ENCODE measurements around the gene ADGRV1.

The ADGRV1 gene

GRCh38 chr5:91154338-91154737 lies 595.7 kb downstream of the ADGRV1 start:
- DNase-seq, result no peak

DNA sequence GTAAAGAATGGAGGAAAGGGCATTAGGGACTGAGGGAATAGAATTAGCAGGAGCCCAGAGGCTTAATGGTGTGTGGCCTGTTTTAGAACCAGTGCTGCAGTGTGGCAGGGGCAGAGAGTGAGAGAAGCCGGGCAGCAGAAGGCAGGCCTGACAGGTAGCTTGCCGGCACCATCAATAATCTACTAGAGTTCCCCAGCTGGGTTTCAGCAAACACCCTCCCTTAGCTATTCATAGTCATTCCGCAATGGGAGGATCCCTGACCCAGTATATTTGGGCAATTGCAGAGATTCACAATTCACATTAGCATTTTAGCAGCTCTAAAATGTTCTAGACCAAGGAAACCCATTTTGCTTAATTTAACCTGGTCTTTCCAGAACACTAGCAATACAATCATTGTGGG lies 596.7 kb downstream of the ADGRV1 start:
- DNase-seq, result no peak

DNA sequence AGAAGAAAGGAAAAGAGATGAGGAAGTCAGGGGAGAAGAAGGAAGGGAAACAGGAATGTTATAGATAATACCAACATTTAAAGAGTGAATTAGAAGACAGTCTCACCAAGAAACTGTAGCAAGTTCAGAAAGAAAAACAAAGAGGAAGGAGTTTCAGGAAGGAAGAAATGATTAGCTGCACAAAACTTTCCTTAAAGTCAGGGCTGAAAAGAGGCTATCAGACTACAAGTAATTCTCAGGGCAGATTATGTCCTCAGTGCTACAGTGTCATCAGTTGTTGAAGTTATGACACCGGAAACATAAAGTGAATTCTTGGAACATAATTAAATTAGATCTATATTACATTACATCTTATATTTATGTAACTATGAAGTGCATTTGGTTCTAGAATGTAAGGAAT lies 597.6 kb downstream of the ADGRV1 start:
- DNase-seq, result no peak

GRCh38 chr5:91158011-91158410 lies 599.4 kb downstream of the ADGRV1 start:
- no peak for DNase-seq

- no peak for DNase-seq
These were observed 601.0 kb downstream of the ADGRV1 start for GRCh38 chr5:91159647-91160046.

GRCh38 chr5:91160714-91161285 lies 602.2 kb downstream of the ADGRV1 start:
- DNase-seq, result no peak

DNA sequence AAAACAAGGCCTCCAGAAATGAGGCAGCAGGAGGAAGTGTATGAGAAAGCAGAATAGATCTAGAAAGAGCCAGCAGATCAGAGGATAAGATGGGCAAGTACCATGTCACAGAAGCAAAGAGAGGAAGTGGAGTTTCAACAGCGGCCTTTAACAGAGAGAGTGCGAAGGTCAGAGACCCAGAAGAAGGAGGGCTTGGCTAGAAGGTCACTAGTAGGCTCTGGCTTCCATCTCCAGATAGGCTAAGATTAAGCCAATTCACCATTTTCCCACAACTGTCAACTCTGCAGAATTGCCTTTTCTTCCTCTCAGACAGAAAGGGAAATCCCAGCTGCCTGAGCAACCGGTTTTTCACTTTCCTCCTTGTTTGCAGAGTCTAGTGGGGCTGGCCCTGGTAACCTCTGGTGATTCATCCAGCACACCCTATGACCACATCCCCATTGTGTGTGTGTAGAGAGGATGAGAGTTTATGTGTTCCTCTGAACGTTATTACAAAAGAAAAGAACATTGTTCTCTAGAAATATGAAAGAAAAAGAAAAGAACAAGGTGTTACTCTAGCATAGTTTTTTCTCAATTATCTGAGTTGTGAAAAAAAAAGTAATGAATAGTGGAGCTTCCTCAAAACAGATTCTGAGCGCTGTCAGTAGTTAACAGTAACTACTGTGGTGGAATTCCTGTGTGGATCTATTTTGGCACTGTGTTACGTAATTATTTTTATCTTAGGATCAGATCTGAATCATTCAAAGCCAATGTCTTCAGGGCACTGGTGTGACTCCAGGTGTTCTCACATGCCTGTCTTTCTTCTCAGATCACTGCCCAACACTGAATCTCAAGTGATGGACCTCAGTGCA lies 604.2 kb downstream of the ADGRV1 start:
- peak; percentile 46 for DNase-seq

GRCh38 chr5:91164424-91164823 lies 605.8 kb downstream of the ADGRV1 start:
- no peak for DNase-seq

GRCh38 chr5:91166059-91166807 lies 607.6 kb downstream of the ADGRV1 start:
- DNase-seq, result no peak

- no peak for DNase-seq
These were observed 610.3 kb downstream of the ADGRV1 start for GRCh38 chr5:91168859-91169258.

GRCh38 chr5:91170266-91170665 lies 611.7 kb downstream of the ADGRV1 start:
- no peak for DNase-seq

DNA sequence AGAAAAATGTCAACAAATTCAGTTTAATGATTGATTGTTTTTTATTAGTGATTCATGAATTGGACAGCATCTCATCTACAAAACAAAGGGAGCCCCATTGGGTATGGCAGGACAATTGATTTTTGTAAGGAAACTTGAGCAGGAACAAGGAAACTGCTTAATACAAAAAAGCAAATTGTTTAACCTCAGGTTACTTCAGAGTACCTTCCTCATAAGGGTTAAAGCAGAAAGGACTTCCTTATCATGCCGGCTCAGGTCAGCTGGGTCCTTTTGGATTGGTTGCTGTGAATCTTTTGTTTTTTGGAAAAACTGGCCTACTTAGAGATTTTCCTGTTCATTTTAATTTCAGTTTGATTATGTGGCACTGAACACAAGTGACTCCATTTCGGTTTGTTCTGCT lies 612.7 kb downstream of the ADGRV1 start:
- no peak for DNase-seq

GRCh38 chr5:91174396-91174795 lies 615.8 kb downstream of the ADGRV1 start:
- DNase-seq, result no peak

DNA sequence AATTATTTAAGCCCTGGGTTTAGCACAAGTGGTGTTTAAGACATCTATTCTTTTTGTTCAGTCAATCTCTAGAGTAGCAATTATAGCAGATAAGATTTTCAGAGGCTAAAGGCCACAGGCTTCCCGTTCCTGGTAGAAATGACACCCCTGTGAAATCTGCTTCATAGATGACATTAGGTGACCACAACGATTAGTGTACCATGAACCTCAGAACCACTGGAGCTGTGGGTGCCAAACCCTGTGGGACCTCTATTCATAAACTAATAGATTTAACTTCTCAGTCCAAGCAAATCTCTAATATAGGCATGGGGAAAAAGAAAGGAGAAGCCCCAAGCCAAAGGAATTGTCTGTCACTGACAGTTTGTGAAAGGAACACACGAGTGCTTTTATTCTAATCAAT lies 617.1 kb downstream of the ADGRV1 start:
- no peak for DNase-seq

- no peak for DNase-seq
These were observed 617.9 kb downstream of the ADGRV1 start for GRCh38 chr5:91176288-91177016.

DNA sequence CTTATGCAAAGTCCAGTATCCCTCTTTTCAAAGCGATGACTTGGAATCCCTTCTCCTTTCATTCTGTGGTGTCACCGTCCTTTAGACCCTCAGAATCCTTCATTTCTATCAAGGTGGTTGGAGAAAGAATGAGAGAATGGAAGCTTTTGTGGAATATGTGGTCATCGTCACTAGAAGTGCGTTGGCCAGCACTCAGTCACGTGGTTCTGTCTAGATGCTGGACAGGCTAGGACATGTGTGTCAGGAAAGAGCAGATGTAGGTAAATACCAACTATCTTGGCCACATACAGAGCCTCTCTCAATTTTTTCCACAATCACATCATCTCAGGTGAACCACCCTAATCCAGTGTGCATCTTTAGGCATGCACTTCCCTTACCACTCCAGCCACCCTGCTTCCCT lies 618.5 kb downstream of the ADGRV1 start:
- no peak for DNase-seq

DNA sequence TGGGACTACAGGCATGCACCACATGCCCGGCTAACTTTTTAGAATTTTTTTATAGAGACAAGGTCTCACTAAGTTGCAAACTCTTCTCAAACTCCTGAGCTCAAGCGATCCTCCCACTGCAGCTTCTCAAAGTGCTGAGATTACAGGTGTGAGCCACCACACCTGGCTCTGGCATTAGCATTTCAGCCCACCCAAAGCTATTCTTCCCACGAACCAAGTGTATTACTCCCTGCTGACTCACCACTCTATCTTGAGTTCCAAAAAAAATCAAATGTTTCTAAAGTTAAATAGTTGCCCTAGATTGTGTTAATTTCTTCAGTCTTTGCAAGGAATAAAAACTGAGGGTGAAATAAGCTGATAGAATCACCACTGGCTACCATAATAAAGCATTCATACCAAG lies 619.0 kb downstream of the ADGRV1 start:
- DNase-seq, result no peak

GRCh38 chr5:91178461-91178860 lies 619.9 kb downstream of the ADGRV1 start:
- no peak for DNase-seq

DNA sequence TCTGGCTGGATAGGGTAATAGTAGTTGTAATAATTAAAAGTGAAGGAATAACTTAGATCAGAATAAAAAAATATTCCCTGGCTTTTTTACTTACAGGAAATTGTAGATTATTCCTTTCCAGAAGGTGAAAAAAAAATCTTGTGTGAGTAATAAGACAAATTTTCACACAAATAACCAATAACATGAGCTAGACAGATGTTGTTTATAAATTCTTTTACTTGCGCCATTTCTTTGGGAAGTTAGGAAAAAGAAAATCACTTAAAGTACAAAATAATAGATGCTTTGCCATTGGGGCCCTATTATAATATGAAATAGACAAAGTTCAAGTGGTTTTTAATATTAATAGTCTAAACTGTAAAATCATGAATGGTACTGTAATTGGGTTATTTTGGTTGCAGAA lies 620.4 kb downstream of the ADGRV1 start:
- no peak for DNase-seq

DNA sequence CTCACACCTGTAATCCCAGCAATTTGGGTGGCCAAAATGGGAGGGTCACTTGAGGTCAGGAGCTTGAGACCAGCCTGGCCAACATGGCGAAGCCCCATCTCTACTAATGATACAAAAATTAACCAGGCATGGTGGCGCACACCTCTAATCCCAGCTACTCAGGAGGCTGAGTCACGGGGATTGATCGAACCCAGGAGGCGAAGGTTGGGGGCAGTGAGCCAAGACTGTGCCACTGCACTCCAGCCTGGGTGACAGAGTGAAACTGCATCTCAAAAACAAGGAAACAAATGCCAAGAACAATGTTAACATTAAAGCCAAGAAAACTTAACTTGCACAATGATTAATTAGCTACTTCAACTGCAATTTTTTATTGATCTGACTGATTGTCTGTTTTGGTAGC lies 621.9 kb downstream of the ADGRV1 start:
- DNase-seq, result no peak

DNA sequence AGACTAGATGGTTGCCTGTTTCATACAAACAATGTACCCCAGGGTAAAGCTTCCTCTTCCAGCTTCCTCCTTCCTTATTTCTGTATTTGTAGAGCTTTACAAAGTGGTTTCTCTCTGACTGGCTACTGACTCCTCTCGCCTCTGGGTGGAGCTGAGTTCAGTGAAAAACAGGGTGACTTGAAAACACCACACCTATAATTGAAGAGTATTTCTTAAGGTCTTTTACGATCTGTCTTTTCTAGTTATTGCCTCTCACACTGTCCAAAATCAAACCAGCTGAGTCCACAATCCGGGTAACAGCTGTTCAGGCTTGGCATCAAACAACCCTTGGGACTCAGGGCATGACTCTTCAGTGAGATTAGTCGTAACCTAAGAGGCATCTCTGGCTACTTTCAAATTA lies 624.2 kb downstream of the ADGRV1 start:
- no peak for DNase-seq

DNA sequence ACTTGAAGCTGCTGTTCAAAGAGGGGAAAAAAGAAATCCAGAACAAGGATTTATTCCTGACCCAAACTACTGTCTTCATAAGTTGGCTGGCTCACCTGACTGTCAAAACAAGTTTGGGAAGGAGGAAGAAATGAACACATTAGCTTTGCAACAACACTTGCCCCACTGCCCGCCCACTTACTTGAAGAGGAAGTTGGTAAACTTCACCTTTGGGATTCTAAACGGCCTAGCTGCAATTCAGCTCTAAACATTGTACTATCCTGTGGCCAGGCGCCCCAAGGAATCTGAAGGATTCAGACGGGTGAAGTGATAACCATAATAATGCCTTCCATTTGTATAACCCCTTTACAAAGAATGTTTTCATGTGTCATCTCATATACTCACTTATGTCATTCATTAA lies 625.1 kb downstream of the ADGRV1 start:
- no peak for DNase-seq

DNA sequence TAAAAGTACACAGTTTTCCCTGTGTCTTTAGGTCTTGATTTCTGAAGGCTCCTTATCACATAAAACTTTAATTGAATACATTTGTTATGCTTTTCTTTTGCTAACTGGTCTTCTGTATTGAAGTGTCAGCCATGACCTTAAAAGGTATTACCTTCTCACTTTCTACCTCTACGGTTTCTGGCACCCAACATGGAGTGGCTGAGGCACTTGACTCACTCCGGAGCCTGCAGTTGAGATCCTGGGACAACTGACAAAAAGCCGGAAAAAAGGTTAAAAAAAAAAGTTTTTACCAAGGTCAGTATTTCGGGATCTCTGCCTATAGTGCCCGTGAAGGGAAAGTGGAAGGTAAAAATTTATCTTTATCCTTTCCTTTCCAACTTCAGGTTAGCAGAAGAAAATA lies 627.5 kb downstream of the ADGRV1 start:
- DNase-seq, result no peak
